HEK293 (cell line): ENCODE measurements around the gene SLC4A1.

ENCODE experiments used
- CTCF ChIA-PET: fragments of 350-600 bp; formaldehyde crosslinking; extraction: SDS; loops from one replicate; lab custom pipeline; 2021; ENCODE audit warnings: antibody characterized with exemption; lab: Yijun Ruan, JAX
- POLR2A ChIA-PET: fragments of 300-600 bp; formaldehyde crosslinking; extraction: SDS; loops from one replicate; lab custom pipeline; 2020; ENCODE audit warnings: antibody characterized with exemption, inconsistent platforms; lab: Yijun Ruan, JAX
- H3K27ac ChIP-seq: fragments of 200-500 bp; sonication (Bioruptor generic); 2 replicates; pipeline ENCODE4 v1.5.1; 2014; ENCODE audit warnings: low read depth, low read length, control low read depth, inconsistent platforms; ENCODE audit errors: extremely low read depth
- H3K36me3 ChIP-seq, 2 experiments: fragments of 200-500 bp in 1 of 2; sonication (Bioruptor generic) in 1 of 2; 1 replicate in 1 of 2; 2 replicates in 1 of 2; pipeline ENCODE4 v1.5.1; 2014 to 2017; ENCODE audit warnings: inconsistent platforms in 2 of 2, low read length in 2 of 2; ENCODE audit not compliant: control insufficient read depth in 2 of 2, insufficient read depth in 1 of 2
- H3K4me1 ChIP-seq: fragments of 200-500 bp; sonication (Bioruptor generic); 2 replicates; pipeline ENCODE4 v1.5.1; 2014; ENCODE audit warnings: mild to moderate bottlenecking, low read length, inconsistent platforms; ENCODE audit not compliant: control insufficient read depth, insufficient read depth
- H3K4me3 ChIP-seq: 2 replicates; pipeline ENCODE4 v1.5.1; 2011; ENCODE audit warnings: low read depth, mild to moderate bottlenecking, control low read depth, low read length, moderate library complexity
- H3K9me3 ChIP-seq: fragments of 200-500 bp; sonication (Bioruptor generic); 2 replicates; pipeline ENCODE4 v1.5.1; 2014; ENCODE audit warnings: low read depth, low read length, inconsistent platforms; ENCODE audit not compliant: control insufficient read depth, insufficient read depth
- IKZF3 ChIP-seq: fragments of 450-650 bp; IDR thresholded peaks from 2 replicates; pipeline ENCODE4 v1.5.0; 2018; ENCODE audit warnings: missing biosample characterization, mild to moderate bottlenecking, missing genetic modification characterization, moderate library complexity
- KLF1 ChIP-seq: fragments of 450-650 bp; formaldehyde crosslinking; IDR thresholded peaks from 2 replicates; pipeline ENCODE4 v1.5.1; 2016; ENCODE audit warnings: missing biosample characterization, missing genetic modification characterization
- KLF17 ChIP-seq: fragments of 450-650 bp; formaldehyde crosslinking; IDR thresholded peaks from 2 replicates; pipeline ENCODE4 v1.5.1; 2016; ENCODE audit warnings: missing biosample characterization, missing genetic modification characterization
- PRDM10 ChIP-seq: fragments of 450-650 bp; formaldehyde crosslinking; IDR thresholded peaks from 2 replicates; pipeline ENCODE4 v1.5.1; 2016; ENCODE audit warnings: missing biosample characterization, missing genetic modification characterization
- SETDB1 ChIP-seq: IDR thresholded peaks from one replicate; pipeline ENCODE4 v1.6.1; 2017; ENCODE audit warnings: mild to moderate bottlenecking, low read length, moderate library complexity, mixed read lengths; ENCODE audit not compliant: insufficient read length
- WT1 ChIP-seq: fragments of 450-650 bp; formaldehyde crosslinking; IDR thresholded peaks from 2 replicates; pipeline ENCODE4 v1.5.1; 2016; ENCODE audit warnings: missing biosample characterization, missing genetic modification characterization
- ZNF18 ChIP-seq: fragments of 450-650 bp; formaldehyde crosslinking; IDR thresholded peaks from 2 replicates; pipeline ENCODE4 v1.5.1; 2016; ENCODE audit warnings: missing biosample characterization, missing genetic modification characterization
- ZNF221 ChIP-seq: fragments of 450-650 bp; formaldehyde crosslinking; IDR thresholded peaks from 2 replicates; pipeline ENCODE4 v1.5.1; 2017; ENCODE audit warnings: missing biosample characterization, missing genetic modification characterization, borderline replicate concordance
- ZNF335 ChIP-seq: fragments of 450-650 bp; formaldehyde crosslinking; conservative IDR thresholded peaks from 2 replicates; pipeline ENCODE4 v1.5.1; 2016; ENCODE audit warnings: missing biosample characterization, missing genetic modification characterization
- ZNF510 ChIP-seq: fragments of 450-650 bp; formaldehyde crosslinking; IDR thresholded peaks from 2 replicates; pipeline ENCODE4 v1.5.1; 2018; ENCODE audit warnings: mild to moderate bottlenecking, missing genetic modification characterization, missing biosample characterization; ENCODE audit not compliant: insufficient replicate concordance
- ZNF529 ChIP-seq: fragments of 450-650 bp; formaldehyde crosslinking; IDR thresholded peaks from 2 replicates; pipeline ENCODE4 v1.5.1; 2017; ENCODE audit warnings: missing genetic modification characterization, missing biosample characterization; ENCODE audit not compliant: insufficient replicate concordance
- ZNF549 ChIP-seq: fragments of 450-650 bp; IDR thresholded peaks from 2 replicates; pipeline ENCODE4 v1.5.1; 2018; ENCODE audit warnings: missing biosample characterization, missing genetic modification characterization, mild to moderate bottlenecking, inconsistent platforms, moderate library complexity
- ZNF837 ChIP-seq: fragments of 450-650 bp; formaldehyde crosslinking; IDR thresholded peaks from 2 replicates; pipeline ENCODE4 v1.5.1; 2016; ENCODE audit warnings: missing biosample characterization, missing genetic modification characterization
- ZSCAN23 ChIP-seq: fragments of 450-650 bp; formaldehyde crosslinking; IDR thresholded peaks from 2 replicates; pipeline ENCODE4 v1.5.1; 2016; ENCODE audit warnings: missing biosample characterization, missing genetic modification characterization
- TF ChIP-seq, protein P1 (sequence below): fragments of 450-650 bp; formaldehyde crosslinking; IDR thresholded peaks from 2 replicates; pipeline ENCODE4 v1.5.1; 2016; ENCODE audit warnings: missing biosample characterization, missing genetic modification characterization
- TF ChIP-seq, protein P2 (sequence below): fragments of 450-650 bp; formaldehyde crosslinking; IDR thresholded peaks from 2 replicates; pipeline ENCODE4 v1.5.1; 2016; ENCODE audit warnings: missing biosample characterization, missing genetic modification characterization, borderline replicate concordance

The SLC4A1 gene

GRCh38 chr17:44309472-44309871 is 41.5 kb upstream of the SLC4A1 start (continued):
- TF ChIP-seq, protein P1, sequence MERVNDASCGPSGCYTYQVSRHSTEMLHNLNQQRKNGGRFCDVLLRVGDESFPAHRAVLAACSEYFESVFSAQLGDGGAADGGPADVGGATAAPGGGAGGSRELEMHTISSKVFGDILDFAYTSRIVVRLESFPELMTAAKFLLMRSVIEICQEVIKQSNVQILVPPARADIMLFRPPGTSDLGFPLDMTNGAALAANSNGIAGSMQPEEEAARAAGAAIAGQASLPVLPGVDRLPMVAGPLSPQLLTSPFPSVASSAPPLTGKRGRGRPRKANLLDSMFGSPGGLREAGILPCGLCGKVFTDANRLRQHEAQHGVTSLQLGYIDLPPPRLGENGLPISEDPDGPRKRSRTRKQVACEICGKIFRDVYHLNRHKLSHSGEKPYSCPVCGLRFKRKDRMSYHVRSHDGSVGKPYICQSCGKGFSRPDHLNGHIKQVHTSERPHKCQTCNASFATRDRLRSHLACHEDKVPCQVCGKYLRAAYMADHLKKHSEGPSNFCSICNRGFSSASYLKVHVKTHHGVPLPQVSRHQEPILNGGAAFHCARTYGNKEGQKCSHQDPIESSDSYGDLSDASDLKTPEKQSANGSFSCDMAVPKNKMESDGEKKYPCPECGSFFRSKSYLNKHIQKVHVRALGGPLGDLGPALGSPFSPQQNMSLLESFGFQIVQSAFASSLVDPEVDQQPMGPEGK = peak; percentile 32; the same call in 1 of the 2 replicates

DNA sequence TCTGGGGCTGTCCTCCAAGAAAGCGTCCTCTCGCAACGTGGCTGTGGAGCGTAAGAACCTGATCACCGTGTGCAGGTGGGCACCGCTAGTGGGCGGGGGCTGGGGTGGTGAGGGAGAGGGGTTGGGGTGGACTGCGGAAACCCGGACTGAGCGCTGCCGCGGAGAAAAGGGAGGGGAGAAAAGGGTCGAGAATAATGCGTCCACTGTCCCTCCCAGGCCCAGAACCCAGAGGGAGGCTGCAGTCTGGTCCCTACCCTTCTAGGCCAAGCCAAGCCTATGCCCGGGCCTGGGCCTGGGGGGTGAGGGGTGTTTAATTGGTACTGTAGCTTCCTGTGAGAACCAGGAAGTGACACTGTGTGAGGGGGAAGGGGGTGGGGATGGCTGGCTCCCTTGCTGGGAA is 40.9 kb upstream of the SLC4A1 start:
- peaks cover 3% of the 10 kb centered on the region; the same call in 1 of the 2 replicates for H3K4me1 ChIP-seq
- H3K4me3 ChIP-seq = no peak overlapping the region; the same call in 1 of the 2 replicates
- no peak for TF ChIP-seq ZNF335 (tag by site-specific recombination)
- TF ChIP-seq, protein P2, sequence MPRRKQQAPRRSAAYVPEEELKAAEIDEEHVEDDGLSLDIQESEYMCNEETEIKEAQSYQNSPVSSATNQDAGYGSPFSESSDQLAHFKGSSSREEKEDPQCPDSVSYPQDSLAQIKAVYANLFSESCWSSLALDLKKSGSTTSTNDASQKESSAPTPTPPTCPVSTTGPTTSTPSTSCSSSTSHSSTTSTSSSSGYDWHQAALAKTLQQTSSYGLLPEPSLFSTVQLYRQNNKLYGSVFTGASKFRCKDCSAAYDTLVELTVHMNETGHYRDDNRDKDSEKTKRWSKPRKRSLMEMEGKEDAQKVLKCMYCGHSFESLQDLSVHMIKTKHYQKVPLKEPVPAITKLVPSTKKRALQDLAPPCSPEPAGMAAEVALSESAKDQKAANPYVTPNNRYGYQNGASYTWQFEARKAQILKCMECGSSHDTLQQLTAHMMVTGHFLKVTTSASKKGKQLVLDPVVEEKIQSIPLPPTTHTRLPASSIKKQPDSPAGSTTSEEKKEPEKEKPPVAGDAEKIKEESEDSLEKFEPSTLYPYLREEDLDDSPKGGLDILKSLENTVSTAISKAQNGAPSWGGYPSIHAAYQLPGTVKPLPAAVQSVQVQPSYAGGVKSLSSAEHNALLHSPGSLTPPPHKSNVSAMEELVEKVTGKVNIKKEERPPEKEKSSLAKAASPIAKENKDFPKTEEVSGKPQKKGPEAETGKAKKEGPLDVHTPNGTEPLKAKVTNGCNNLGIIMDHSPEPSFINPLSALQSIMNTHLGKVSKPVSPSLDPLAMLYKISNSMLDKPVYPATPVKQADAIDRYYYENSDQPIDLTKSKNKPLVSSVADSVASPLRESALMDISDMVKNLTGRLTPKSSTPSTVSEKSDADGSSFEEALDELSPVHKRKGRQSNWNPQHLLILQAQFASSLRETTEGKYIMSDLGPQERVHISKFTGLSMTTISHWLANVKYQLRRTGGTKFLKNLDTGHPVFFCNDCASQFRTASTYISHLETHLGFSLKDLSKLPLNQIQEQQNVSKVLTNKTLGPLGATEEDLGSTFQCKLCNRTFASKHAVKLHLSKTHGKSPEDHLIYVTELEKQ (tag by site-specific recombination) = no peak
- TF ChIP-seq, all 188 proteins: peak for 0
- CTCF ChIA-PET = no interaction called here
- POLR2A ChIA-PET = interaction anchor here (0.7 to 1.2 kb wide), 7 partner anchors 9 to 555 kb away, joined by 3 to 7 read pairs (median 4); no protein-coding TSS in a partner anchor
- no peaks in the 10 kb centered on the region for H3K9me3 ChIP-seq
- no peak overlapping the region for H3K27ac ChIP-seq
- no peaks in the 10 kb centered on the region for H3K36me3 ChIP-seq

DNA sequence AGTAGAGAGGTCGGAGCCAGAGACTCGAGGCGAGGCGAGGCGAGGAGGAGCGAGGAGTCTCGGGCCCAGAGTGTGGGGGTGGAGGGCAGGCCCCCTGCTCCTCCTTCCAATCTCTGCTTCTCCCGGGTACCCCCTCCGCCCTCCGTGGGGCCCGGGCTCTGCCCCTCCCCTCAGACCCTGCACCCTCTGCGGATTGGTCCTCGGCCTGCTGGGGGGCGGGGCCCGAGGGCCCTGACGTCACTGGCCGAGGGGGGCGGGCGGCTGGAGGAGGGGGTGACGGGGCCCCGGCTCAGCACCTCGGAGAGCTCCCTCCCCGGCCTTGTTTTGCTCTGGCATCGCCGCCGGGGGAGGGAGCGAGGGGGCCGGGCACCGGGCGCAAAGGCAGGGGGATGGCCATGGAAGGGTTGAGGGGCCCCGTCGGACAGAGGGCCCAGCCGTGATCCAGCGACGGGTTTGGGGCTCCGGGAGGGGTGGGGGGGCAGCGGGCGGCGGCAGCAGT is 40.4 kb upstream of the SLC4A1 start, which contains the start of gene RUNDC3A:
Gene RUNDC3A (plus strand): TSS at position 282 of the 499 bp plus-strand sequence. CDS start 232 bp downstream, outside the sequence.
- no peaks in the 10 kb centered on the region for H3K36me3 ChIP-seq
- H3K9me3 ChIP-seq = no peaks in the 10 kb centered on the region
- ChIA-PET CTCF (interaction anchor here (0.6 kb wide), 1 partner anchor 372 kb away, joined by 3 read pairs; no protein-coding TSS in a partner anchor), POLR2A (interaction anchor here (0.6 to 1.2 kb wide), 10 partner anchors 9 to 555 kb away, joined by 3 to 7 read pairs (median 4); partner anchors contain the start of gene ATXN7L3)
- peak within 1 kb of the TSS; percentile 36 for H3K4me3 ChIP-seq
- no peak within 1 kb of the TSS for H3K27ac ChIP-seq
- H3K4me1 ChIP-seq = peaks cover 3% of the 10 kb centered on the region; the same call in 1 of the 2 replicates
- TF ChIP-seq ZSCAN23 (tag by site-specific recombination) (no peak), ZNF529 (no peak), ZNF549 (tag by site-specific recombination) (no peak), WT1 (tag by site-specific recombination) (no peak), KLF17 (no peak; the same call in 1 of the 2 replicates), ZNF837 (tag by site-specific recombination) (no peak), IKZF3 (tag by site-specific recombination) (no peak), ZNF510 (tag by site-specific recombination) (no peak), SETDB1 (no peak), ZNF221 (tag by site-specific recombination) (no peak), PRDM10 (tag by site-specific recombination) (peak; percentile 98), KLF1 (tag by site-specific recombination) (peak; percentile 38; the same call in 1 of the 2 replicates), ZNF18 (no peak)
- TF ChIP-seq, protein P1 = peak; percentile 95
